ENCODE measurements around the gene RRP1.

DNA sequence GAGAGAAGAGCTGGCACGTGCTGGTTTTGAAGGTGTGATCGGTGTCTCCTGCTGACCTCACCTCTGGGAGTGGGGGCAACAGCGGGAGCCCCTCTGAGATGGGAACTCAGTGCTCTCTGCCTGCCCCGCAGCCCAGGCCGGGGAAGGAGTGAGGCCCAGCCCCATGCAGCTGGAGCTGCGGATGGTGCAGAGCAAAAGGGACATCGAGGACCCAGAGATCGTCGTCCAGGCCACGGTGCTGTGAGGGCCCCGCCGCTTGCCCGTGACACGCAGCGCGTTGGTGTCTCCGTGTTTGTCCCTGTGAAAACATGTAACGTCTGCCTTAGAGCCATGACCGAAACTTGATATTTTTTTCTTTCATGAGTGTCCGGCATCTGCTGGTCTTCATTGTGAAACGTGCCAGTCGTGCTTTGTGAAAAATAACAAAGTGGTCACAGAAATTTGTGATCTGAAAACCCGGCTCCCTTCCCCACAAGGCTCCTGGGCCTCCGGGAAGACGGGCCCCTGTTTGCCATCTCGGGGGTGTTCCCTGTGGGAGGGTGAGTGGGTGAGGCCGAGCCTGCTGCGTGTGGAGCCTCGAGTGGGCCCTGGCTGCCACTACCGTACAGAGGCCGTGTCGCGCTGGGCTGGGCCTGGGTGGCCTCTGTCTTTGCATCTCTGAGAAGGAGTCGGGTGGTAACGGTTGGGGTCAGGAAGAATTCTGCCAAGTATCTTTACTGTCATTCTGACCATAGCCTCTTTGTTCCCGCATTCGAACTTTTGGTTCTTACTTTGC, 33.4 kb upstream of the RRP1 start:
- TF ChIP-seq SUZ12 (IDR thresholded peaks at IDR 0.05; ENCODE audit: extremely low read depth, insufficient read depth, insufficient read length) (no peak), ZNF274 (IDR thresholded peaks at IDR 0.05; ENCODE audit: low read depth, low read length) (no peak)
